ENCODE measurements around the gene KLHL21.
A peak's percentile ranks its signal among the peaks of the same experiment; 100 is the strongest.

KLHL21 gene

GRCh38 chr1:6582370-6582769 lies 20.3 kb downstream of the KLHL21 start:
- no peak for TF ChIP-seq CTCF (IDR thresholded peaks at IDR 0.05; ENCODE audit: low read depth, low read length)
- no peak for DNase-seq (ENCODE audit: extremely low read depth, low read depth)

- DNase-seq (ENCODE audit: extremely low read depth, low read depth): no peak
- no peak for TF ChIP-seq CTCF (IDR thresholded peaks at IDR 0.05; ENCODE audit: low read depth, low read length)
Measured at GRCh38 chr1:6581561-6582305, 20.9 kb downstream of the KLHL21 start.

- no peak for DNase-seq (ENCODE audit: extremely low read depth, low read depth)
- TF ChIP-seq CTCF (IDR thresholded peaks at IDR 0.05; ENCODE audit: low read depth, low read length): no peak; the same call in 1 of the 2 replicates
Measured at GRCh38 chr1:6580593-6581409, 21.9 kb downstream of the KLHL21 start.

- no peak for TF ChIP-seq CTCF (IDR thresholded peaks at IDR 0.05; ENCODE audit: low read depth, low read length)
- DNase-seq (ENCODE audit: extremely low read depth, low read depth): no peak
Measured at GRCh38 chr1:6580119-6580592, 22.5 kb downstream of the KLHL21 start.

- no peak for TF ChIP-seq CTCF (IDR thresholded peaks at IDR 0.05; ENCODE audit: low read depth, low read length)
- DNase-seq (ENCODE audit: extremely low read depth, low read depth): peak; percentile 87
Measured at GRCh38 chr1:6579374-6580118, 23.1 kb downstream of the KLHL21 start, which contains the start of gene ZBTB48. Gene ZBTB48, plus strand, starts transcription at chr1:6579994. Its CDS starts 616 bp downstream, at chr1:6580610.

- TF ChIP-seq CTCF (IDR thresholded peaks at IDR 0.05; ENCODE audit: low read depth, low read length): no peak
- DNase-seq (ENCODE audit: extremely low read depth, low read depth): no peak
Measured at GRCh38 chr1:6578624-6579373, 23.9 kb downstream of the KLHL21 start.
